Measurements from ENCODE around the gene PALB2. TPM values are rescaled to one million over a fixed set of nuclear protein-coding genes. Genes with fewer than 3 reads are reported as not detected.
A peak's percentile ranks its signal among the peaks of the same experiment; 100 is the strongest.

PALB2 gene
- total and polyA plus RNA-seq, 10 of the 15 experiments (the other 5 are each of a cell fraction or from before 2014, with no cell fraction given): 9.2 to 24.6 (median 17.6) TPM

DNA sequence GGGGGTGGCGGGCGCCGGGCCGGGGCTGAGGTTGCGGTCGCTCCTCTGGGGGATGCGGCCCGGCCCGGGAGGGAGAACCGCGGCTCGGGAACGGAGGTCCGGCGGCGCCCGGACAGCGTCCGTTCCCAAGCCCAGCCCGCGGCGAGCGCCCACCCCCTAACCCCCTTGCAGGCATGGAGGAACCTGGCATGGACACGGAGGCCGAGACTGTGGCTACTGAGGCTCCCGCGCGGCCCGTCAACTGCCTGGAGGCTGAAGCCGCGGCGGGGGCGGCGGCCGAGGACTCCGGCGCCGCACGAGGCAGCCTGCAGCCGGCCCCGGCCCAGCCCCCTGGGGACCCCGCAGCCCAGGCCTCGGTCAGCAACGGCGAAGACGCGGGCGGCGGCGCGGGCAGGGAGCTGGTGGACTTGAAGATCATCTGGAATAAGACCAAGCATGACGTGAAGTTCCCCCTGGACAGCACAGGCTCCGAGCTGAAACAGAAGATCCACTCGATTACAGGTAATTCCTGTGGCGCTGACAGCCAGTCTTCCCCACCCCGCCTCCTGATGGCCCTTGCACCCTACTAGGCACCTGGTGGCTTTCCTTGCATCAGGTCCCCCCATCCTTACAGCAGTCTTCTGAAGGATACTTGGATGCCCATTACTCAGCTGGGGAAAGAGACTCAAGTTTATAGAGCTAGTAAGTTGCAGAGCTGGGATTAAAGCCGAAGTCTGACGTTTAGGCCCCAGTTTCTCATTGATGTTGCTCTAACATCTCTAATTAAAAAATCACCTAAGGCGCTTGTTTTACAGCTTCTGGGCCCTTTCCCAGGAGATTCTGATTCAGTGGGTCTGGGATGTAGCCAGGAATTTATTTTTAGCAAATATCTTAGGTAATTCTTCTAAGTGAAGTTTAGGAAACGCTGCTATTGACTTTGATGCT is 83.1 kb downstream of the PALB2 start (continued):
- no peak for TF ChIP-seq BCL3 (IDR thresholded peaks at IDR 0.05; ENCODE audit: borderline replicate concordance, insufficient read depth, low read depth, low read length, poor library complexity, severe bottlenecking)
- no peak for TF ChIP-seq SRF (IDR thresholded peaks at IDR 0.05; ENCODE audit: low read depth in 2 of 2, low read length in 2 of 2)
- TF ChIP-seq, protein P1, sequence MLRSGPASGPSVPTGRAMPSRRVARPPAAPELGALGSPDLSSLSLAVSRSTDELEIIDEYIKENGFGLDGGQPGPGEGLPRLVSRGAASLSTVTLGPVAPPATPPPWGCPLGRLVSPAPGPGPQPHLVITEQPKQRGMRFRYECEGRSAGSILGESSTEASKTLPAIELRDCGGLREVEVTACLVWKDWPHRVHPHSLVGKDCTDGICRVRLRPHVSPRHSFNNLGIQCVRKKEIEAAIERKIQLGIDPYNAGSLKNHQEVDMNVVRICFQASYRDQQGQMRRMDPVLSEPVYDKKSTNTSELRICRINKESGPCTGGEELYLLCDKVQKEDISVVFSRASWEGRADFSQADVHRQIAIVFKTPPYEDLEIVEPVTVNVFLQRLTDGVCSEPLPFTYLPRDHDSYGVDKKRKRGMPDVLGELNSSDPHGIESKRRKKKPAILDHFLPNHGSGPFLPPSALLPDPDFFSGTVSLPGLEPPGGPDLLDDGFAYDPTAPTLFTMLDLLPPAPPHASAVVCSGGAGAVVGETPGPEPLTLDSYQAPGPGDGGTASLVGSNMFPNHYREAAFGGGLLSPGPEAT (IDR thresholded peaks at IDR 0.05; ENCODE audit: low read depth): no peak
- TF ChIP-seq ZNF24 (IDR thresholded peaks at IDR 0.05): 0 out of 2 replicates have a peak, but pooled peaks have one; percentile 25
- TF ChIP-seq ZSCAN29 (IDR thresholded peaks at IDR 0.05): no peak
- no peak for TF ChIP-seq EZH2 (IDR thresholded peaks at IDR 0.05; ENCODE audit: borderline replicate concordance, control insufficient read depth, low read depth, low read length)
- peak; percentile 93 for TF ChIP-seq LARP7 (IDR thresholded peaks at IDR 0.05)
- no peak for TF ChIP-seq ETV6 (conservative IDR thresholded peaks at IDR 0.05 in 1 of 2, IDR thresholded peaks at IDR 0.05 in 1 of 2; ENCODE audit: borderline replicate concordance in 1 of 2, low read depth in 1 of 2)
- peak; percentile 37 for TF ChIP-seq MEF2B (IDR thresholded peaks at IDR 0.05; ENCODE audit: partially characterized antibody, poor library complexity, severe bottlenecking)
- no peak for TF ChIP-seq MYB (IDR thresholded peaks at IDR 0.05; ENCODE audit: borderline replicate concordance, low read depth, low read length)
- no peak for TF ChIP-seq RFX5 (IDR thresholded peaks at IDR 0.05; ENCODE audit: low read depth, low read length)
- TF ChIP-seq, protein P2, sequence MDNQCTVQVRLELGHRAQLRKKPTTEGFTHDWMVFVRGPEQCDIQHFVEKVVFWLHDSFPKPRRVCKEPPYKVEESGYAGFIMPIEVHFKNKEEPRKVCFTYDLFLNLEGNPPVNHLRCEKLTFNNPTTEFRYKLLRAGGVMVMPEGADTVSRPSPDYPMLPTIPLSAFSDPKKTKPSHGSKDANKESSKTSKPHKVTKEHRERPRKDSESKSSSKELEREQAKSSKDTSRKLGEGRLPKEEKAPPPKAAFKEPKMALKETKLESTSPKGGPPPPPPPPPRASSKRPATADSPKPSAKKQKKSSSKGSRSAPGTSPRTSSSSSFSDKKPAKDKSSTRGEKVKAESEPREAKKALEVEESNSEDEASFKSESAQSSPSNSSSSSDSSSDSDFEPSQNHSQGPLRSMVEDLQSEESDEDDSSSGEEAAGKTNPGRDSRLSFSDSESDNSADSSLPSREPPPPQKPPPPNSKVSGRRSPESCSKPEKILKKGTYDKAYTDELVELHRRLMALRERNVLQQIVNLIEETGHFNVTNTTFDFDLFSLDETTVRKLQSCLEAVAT (IDR thresholded peaks at IDR 0.05): no peak
- TF ChIP-seq RB1 (IDR thresholded peaks at IDR 0.05; ENCODE audit: borderline replicate concordance): no peak
- TF ChIP-seq ZNF384 (IDR thresholded peaks at IDR 0.05; ENCODE audit: borderline replicate concordance, low read depth, low read length): no peak
- no peak for TF ChIP-seq YBX1 (IDR thresholded peaks at IDR 0.05)
- no peak for TF ChIP-seq ZBTB40 (IDR thresholded peaks at IDR 0.05; ENCODE audit: borderline replicate concordance)
- TF ChIP-seq TAF1 (IDR thresholded peaks at IDR 0.05; ENCODE audit: borderline replicate concordance, low read depth, low read length): no peak
- TF ChIP-seq TCF3 (IDR thresholded peaks at IDR 0.05; ENCODE audit: borderline replicate concordance, insufficient read depth, low read depth, low read length): no peak
- TF ChIP-seq POU2F2 (IDR thresholded peaks at IDR 0.05; ENCODE audit: borderline replicate concordance, low read depth, low read length): no peak
